Mammary epithelial cell (primary cell): ENCODE data around the gene DDN.

Experiments used
- EZH2 ChIP-seq: IDR thresholded peaks from 2 replicates; pipeline ENCODE4 v1.6.1; 2012; ENCODE audit warnings: low read length, inconsistent platforms, borderline replicate concordance
- TF ChIP-seq, protein P1 (sequence below), 2 donors: IDR thresholded peaks in 1 of 2; conservative IDR thresholded peaks in 1 of 2; 2 replicates each; pipeline ENCODE4 v1.5.1; 2011 to 2012; ENCODE audit warnings: inconsistent platforms in 2 of 2, low read length in 2 of 2, mild to moderate bottlenecking in 2 of 2, control low read depth in 1 of 2, low read depth in 1 of 2; ENCODE audit not compliant: insufficient read depth in 1 of 2; ENCODE audit errors: extremely low read depth in 1 of 2

GRCh38 chr12:48979602-48980388 lies 19.4 kb downstream of the DDN start:
- no peak for TF ChIP-seq EZH2
- TF ChIP-seq, protein P1, sequence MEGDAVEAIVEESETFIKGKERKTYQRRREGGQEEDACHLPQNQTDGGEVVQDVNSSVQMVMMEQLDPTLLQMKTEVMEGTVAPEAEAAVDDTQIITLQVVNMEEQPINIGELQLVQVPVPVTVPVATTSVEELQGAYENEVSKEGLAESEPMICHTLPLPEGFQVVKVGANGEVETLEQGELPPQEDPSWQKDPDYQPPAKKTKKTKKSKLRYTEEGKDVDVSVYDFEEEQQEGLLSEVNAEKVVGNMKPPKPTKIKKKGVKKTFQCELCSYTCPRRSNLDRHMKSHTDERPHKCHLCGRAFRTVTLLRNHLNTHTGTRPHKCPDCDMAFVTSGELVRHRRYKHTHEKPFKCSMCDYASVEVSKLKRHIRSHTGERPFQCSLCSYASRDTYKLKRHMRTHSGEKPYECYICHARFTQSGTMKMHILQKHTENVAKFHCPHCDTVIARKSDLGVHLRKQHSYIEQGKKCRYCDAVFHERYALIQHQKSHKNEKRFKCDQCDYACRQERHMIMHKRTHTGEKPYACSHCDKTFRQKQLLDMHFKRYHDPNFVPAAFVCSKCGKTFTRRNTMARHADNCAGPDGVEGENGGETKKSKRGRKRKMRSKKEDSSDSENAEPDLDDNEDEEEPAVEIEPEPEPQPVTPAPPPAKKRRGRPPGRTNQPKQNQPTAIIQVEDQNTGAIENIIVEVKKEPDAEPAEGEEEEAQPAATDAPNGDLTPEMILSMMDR (conservative IDR thresholded peaks at IDR 0.05 in 1 of 2, IDR thresholded peaks at IDR 0.05 in 1 of 2; ENCODE audit: extremely low read depth in 1 of 2, insufficient read depth in 1 of 2, low read depth in 1 of 2, low read length in 2 of 2) = no peak
